Effector memory CD4-positive, alpha-beta T cell (primary cell): ENCODE measurements around the gene PARL.

ENCODE experiments used
- DNase-seq, 3 donors: peaks; one replicate each; pipeline ENCODE4 v3.0.0-alpha.2; 2020
- H3K27ac ChIP-seq: 2 replicates; pipeline ENCODE4 v1.7.0; 2013; ENCODE audit warnings: mild to moderate bottlenecking, low read length, moderate library complexity; ENCODE audit not compliant: insufficient read depth, poor library complexity, severe bottlenecking
- H3K27me3 ChIP-seq: replicated peaks from 2 replicates; pipeline ENCODE4 v1.7.0; 2013; ENCODE audit warnings: mild to moderate bottlenecking, low read length; ENCODE audit not compliant: insufficient read depth, control insufficient read depth, poor library complexity, severe bottlenecking
- H3K36me3 ChIP-seq: 2 replicates; pipeline ENCODE4 v1.7.0; 2013; ENCODE audit warnings: mild to moderate bottlenecking, low read length, moderate library complexity; ENCODE audit not compliant: control insufficient read depth, insufficient read depth
- H3K4me1 ChIP-seq: 2 replicates; pipeline ENCODE4 v1.7.0; 2013; ENCODE audit warnings: low read length, mild to moderate bottlenecking; ENCODE audit not compliant: control insufficient read depth, insufficient read depth, poor library complexity, severe bottlenecking
- H3K4me3 ChIP-seq: 2 replicates; pipeline ENCODE4 v1.7.0; 2013; ENCODE audit warnings: low read length, low read depth, mild to moderate bottlenecking; ENCODE audit not compliant: insufficient read depth, poor library complexity, severe bottlenecking
- H3K9me3 ChIP-seq: 2 replicates; pipeline ENCODE4 v1.7.0; 2013; ENCODE audit warnings: mild to moderate bottlenecking, low read length, moderate library complexity; ENCODE audit not compliant: control insufficient read depth
- total RNA-seq, 3 donors: gene quantifications; one replicate each; lab custom pipeline; 2026; lab: John Stamatoyannopoulos, UW

The PARL gene, protein sequence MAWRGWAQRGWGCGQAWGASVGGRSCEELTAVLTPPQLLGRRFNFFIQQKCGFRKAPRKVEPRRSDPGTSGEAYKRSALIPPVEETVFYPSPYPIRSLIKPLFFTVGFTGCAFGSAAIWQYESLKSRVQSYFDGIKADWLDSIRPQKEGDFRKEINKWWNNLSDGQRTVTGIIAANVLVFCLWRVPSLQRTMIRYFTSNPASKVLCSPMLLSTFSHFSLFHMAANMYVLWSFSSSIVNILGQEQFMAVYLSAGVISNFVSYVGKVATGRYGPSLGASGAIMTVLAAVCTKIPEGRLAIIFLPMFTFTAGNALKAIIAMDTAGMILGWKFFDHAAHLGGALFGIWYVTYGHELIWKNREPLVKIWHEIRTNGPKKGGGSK
- total RNA-seq: 2.7 to 4.0 (median 3.9) reads per million in 3 donors

- Histone ChIP-seq H3K27me3 (no peaks in the 10 kb centered on the region), H3K4me1 (peaks cover 15% of the 10 kb centered on the region), H3K4me3 (peak within 1 kb of the TSS; percentile 97), H3K9me3 (no peaks in the 10 kb centered on the region), H3K36me3 (no peaks in the 10 kb centered on the region), H3K27ac (peak within 1 kb of the TSS; percentile 70)
- DNase-seq: peak; percentile 85 to 92 (median 91)
Measured at GRCh38 chr3:183884427-183885296, at the start of gene PARL. Gene PARL (minus strand): TSS chr3:183884880. CDS start chr3:183884846, 34 bp downstream.

DNA sequence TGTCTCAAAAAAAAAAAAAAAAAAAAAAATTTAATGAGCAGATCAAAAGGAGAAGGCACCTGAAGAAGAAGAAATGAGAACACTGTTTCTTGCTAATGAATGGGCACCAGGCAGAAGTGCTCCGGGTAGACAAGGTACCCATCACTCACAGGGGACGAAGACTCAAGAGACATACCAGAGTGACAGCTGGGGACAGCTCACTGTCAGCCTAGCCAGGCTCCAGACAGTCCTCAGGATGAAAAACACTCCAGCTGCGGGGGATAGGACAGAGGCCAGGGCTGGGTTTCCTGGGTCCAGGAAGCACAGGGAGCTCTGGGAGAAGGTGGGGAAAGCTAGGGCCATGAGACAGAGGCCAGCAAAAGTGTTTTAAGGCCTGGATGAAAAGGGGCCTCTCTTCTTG, 48.5 kb upstream of the PARL start:
- no peak for DNase-seq

GRCh38 chr3:183931881-183932280, 47.2 kb upstream of the PARL start:
- no peaks in the 10 kb centered on the region for H3K36me3 ChIP-seq
- no peak for DNase-seq
- H3K4me1 ChIP-seq: no peaks in the 10 kb centered on the region
- no peak overlapping the region for H3K4me3 ChIP-seq
- no peaks in the 10 kb centered on the region for H3K27me3 ChIP-seq
- no peaks in the 10 kb centered on the region for H3K9me3 ChIP-seq
- no peak overlapping the region for H3K27ac ChIP-seq

More for the DNA sequence above, 48.5 kb upstream of the PARL start:
- no peak overlapping the region for H3K27ac ChIP-seq
- H3K4me3 ChIP-seq: no peak overlapping the region
- no peaks in the 10 kb centered on the region for H3K27me3 ChIP-seq
- H3K9me3 ChIP-seq: no peaks in the 10 kb centered on the region
- no peaks in the 10 kb centered on the region for H3K4me1 ChIP-seq
- peaks cover 7% of the 10 kb centered on the region for H3K36me3 ChIP-seq

GRCh38 chr3:183930086-183930485, 45.4 kb upstream of the PARL start:
- Histone ChIP-seq H3K9me3 (no peaks in the 10 kb centered on the region), H3K27me3 (no peaks in the 10 kb centered on the region), H3K4me1 (no peaks in the 10 kb centered on the region), H3K4me3 (no peak overlapping the region), H3K27ac (no peak overlapping the region), H3K36me3 (peaks cover 4% of the 10 kb centered on the region)
- no peak for DNase-seq

DNA sequence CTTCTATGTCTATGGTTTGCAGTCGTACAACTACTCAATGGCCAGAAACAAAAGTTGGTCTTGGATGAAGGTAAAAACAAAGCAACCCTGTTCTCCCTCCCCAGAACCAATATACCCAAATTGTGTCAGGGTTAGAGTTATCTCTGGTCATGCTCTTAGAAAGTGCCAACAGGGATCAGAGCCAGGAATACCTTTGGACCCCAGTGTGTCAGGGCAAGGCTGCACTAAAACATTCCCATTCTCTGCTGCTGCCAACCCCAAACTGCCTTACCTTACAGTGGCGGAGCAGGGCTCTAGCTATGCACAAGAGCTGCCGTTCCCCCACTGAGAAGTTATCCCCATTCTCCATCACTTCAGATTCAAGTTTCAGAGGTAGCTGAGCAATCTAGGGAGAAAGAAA, 42.4 kb upstream of the PARL start:
- Histone ChIP-seq H3K4me3 (no peak overlapping the region), H3K36me3 (peaks cover 18% of the 10 kb centered on the region), H3K27ac (no peak overlapping the region), H3K9me3 (no peaks in the 10 kb centered on the region), H3K27me3 (no peaks in the 10 kb centered on the region), H3K4me1 (no peaks in the 10 kb centered on the region)
- DNase-seq: no peak

- H3K27me3 ChIP-seq: no peaks in the 10 kb centered on the region
- no peak overlapping the region for H3K4me3 ChIP-seq
- no peak overlapping the region for H3K27ac ChIP-seq
- DNase-seq: no peak
- no peaks in the 10 kb centered on the region for H3K9me3 ChIP-seq
- no peaks in the 10 kb centered on the region for H3K4me1 ChIP-seq
- peaks cover 22% of the 10 kb centered on the region for H3K36me3 ChIP-seq
Measured at GRCh38 chr3:183924956-183925355, 40.3 kb upstream of the PARL start.

DNA sequence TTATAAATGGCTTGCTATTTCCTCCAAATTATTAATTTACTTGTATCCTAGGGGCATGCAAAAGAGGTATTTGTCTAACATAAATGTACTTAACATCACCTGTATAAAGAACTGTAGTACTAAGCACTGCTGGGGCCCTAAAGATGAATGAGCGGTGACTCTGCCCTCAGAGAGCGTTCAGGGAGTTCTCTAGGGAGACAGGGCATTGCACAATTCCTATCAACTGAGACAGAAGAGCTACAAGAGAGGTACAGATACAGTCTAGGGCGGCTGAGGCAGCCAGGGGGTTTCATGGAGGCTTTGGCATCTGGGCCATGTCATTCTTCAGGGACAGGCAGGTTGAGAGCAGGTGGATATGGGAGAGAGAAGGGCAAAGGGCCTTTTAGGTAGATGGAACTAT, 39.9 kb upstream of the PARL start:
- Histone ChIP-seq H3K27ac (no peak overlapping the region), H3K36me3 (peaks cover 22% of the 10 kb centered on the region), H3K27me3 (no peaks in the 10 kb centered on the region), H3K9me3 (no peaks in the 10 kb centered on the region), H3K4me1 (no peaks in the 10 kb centered on the region), H3K4me3 (no peak overlapping the region)
- no peak for DNase-seq

DNA sequence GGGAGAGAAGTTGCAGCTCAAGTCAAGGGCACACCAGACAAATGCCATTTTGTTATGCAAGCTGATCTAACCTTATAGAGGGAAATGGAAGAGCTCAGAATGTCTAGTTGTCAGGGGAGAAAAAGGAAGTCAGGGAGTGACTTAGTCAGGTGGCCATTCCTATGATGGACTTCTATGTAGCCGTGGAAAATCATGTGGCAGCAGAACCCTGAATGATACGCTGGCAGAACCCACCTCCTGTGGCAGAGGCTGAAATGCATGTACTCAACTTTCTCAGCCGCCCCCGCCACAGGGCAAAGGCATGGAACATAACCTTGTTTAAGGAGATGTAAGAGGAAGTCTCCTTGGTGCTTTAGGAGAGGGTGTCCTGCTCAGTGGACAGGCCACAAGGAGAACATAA, 37.7 kb upstream of the PARL start:
- Histone ChIP-seq H3K36me3 (peaks cover 22% of the 10 kb centered on the region), H3K9me3 (no peaks in the 10 kb centered on the region), H3K27ac (no peak overlapping the region), H3K4me3 (no peak overlapping the region), H3K4me1 (no peaks in the 10 kb centered on the region), H3K27me3 (no peaks in the 10 kb centered on the region)
- no peak for DNase-seq

GRCh38 chr3:183921096-183921495, 36.4 kb upstream of the PARL start:
- Histone ChIP-seq H3K27me3 (no peaks in the 10 kb centered on the region), H3K9me3 (no peaks in the 10 kb centered on the region), H3K27ac (no peak overlapping the region), H3K4me3 (no peak overlapping the region), H3K4me1 (no peaks in the 10 kb centered on the region), H3K36me3 (peaks cover 22% of the 10 kb centered on the region)
- no peak for DNase-seq

DNA sequence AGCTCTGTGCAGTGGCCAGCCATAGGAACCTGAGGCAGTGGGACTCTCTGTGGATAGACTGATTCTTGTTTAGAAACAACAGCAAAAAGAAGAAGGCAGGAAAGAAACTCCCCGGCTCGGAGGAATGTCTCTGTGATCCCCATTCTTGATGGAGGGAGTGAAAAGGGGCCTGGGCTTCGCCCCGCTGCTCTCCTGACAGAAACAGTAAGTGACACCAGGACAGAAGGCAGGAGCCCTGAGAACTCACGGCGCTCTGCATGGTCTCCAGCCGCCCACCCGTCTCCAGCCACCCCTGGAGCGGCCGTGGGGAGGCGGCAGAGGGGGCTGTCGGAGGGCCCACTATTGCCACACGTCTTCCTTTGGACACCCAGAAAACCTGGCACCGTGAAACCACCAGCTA, 35.7 kb upstream of the PARL start:
- Histone ChIP-seq H3K27me3 (no peaks in the 10 kb centered on the region), H3K36me3 (peaks cover 22% of the 10 kb centered on the region), H3K4me3 (no peak overlapping the region), H3K9me3 (no peaks in the 10 kb centered on the region), H3K4me1 (no peaks in the 10 kb centered on the region), H3K27ac (no peak overlapping the region)
- no peak for DNase-seq
